HCT116 (cell line): Measurements from ENCODE around the gene PCDH9. TPM values are rescaled to one million over a fixed set of nuclear protein-coding genes. Genes with fewer than 3 reads are reported as not detected.

Experiments
- ATAC-seq: fragments of 200-7000 bp; cut with Tn5 transposase; 2 replicates; pipeline ENCODE4 v1.9.1; 2020; ENCODE audit warnings: mild to moderate bottlenecking, moderate library complexity
- BruUV-seq: library from RNA; stranded (reverse); fragments of 400-500 nt; replicated peaks from 2 replicates; lab custom pipeline; 2021; lab: Mats Ljungman, UMichigan
- CTCF ChIA-PET: fragments of 300-600 bp; sonication (Branson Sonifier 250); formaldehyde crosslinking; loops from one replicate; lab custom pipeline; 2021; ENCODE audit warnings: antibody characterized with exemption; lab: Charles Lee
- POLR2A ChIA-PET: fragments of 300-600, 350-600 bp; sonication (Branson Sonifier 250); formaldehyde crosslinking; loops from one replicate; lab custom pipeline; 2021; ENCODE audit warnings: antibody characterized with exemption; lab: Charles Lee
- RAD21 ChIA-PET, 2 experiments: fragments of 300-600 bp; sonication (Branson Sonifier 250); formaldehyde crosslinking; loops; one replicate each; lab custom pipeline; 2023; ENCODE audit warnings: low total read pairs in 2 of 2; ENCODE audit not compliant: uncharacterized antibody in 2 of 2, unreplicated experiment in 2 of 2, low non-redundant PET in 1 of 2; lab: Charles Lee
- DNase-seq: peaks from one replicate; pipeline ENCODE4 v3.0.0-alpha.2; 2010; ENCODE audit warnings: low read depth, low spot score
- H2AFZ ChIP-seq: fragments of 200-600 bp; shearing (Covaris generic), sonication (generic); 2 replicates; pipeline ENCODE4 v1.6.1; 2017; ENCODE audit warnings: low read depth, mixed run types, mixed read lengths, antibody characterized with exemption, low read length; ENCODE audit not compliant: poor library complexity, severe bottlenecking
- H3K27ac ChIP-seq: 2 replicates; pipeline ENCODE4 v1.5.1; 2012; ENCODE audit warnings: low read depth, low read length
- H3K27me3 ChIP-seq: fragments of 200-600 bp; sonication (generic); 2 replicates; pipeline ENCODE4 v1.6.1; 2016; ENCODE audit warnings: mixed run types, low read length, mixed read lengths; ENCODE audit not compliant: insufficient read depth
- H3K36me3 ChIP-seq, 2 experiments: fragments of 200-500 bp in 1 of 2; fragments of 200-600 bp in 1 of 2; sonication (Bioruptor generic) in 1 of 2; sonication (generic) in 1 of 2; 2 replicates each; pipeline versions ENCODE4 v1.5.1 to v1.6.1; 2014 to 2016; ENCODE audit warnings: low read length in 2 of 2, inconsistent platforms in 1 of 2, mixed read lengths in 1 of 2, mixed run types in 1 of 2; ENCODE audit not compliant: insufficient read depth in 2 of 2, control insufficient read depth in 1 of 2
- H3K4me1 ChIP-seq, 2 experiments: fragments of 200-600 bp in 1 of 2; sonication (generic) in 1 of 2; 2 replicates each; pipeline versions ENCODE4 v1.5.1 to v1.6.1; 2012 to 2017; ENCODE audit warnings: low read length in 2 of 2, inconsistent platforms in 1 of 2, mild to moderate bottlenecking in 1 of 2, mixed read lengths in 1 of 2, mixed run types in 1 of 2, moderate library complexity in 1 of 2; ENCODE audit not compliant: insufficient read depth in 2 of 2, control insufficient read depth in 1 of 2
- H3K4me2 ChIP-seq: fragments of 200-600 bp; sonication (generic); 2 replicates; pipeline ENCODE4 v1.6.1; 2017; ENCODE audit warnings: mixed run types, low read length, mixed read lengths
- H3K4me3 ChIP-seq, 2 experiments: fragments of 200-600 bp in 1 of 2; sonication (generic) in 1 of 2; replicated peaks in 1 of 2; 2 replicates each; pipeline ENCODE4 v1.5.1; 2011 to 2016; ENCODE audit warnings: low read length in 2 of 2, control low read depth in 1 of 2, low read depth in 1 of 2, mild to moderate bottlenecking in 1 of 2, mixed read lengths in 1 of 2, mixed run types in 1 of 2
- H3K79me2 ChIP-seq: fragments of 200-600 bp; sonication (generic); 2 replicates; pipeline ENCODE4 v1.6.1; 2017; ENCODE audit warnings: mild to moderate bottlenecking, mixed run types, low read length, moderate library complexity, mixed read lengths; ENCODE audit not compliant: insufficient read depth
- H3K9ac ChIP-seq: fragments of 200-600 bp; sonication (generic); 2 replicates; pipeline ENCODE4 v1.6.1; 2016; ENCODE audit warnings: low read length, mixed read lengths
- H3K9me2 ChIP-seq: fragments of 200-600 bp; sonication (generic), shearing (Covaris generic); 2 replicates; pipeline ENCODE4 v1.6.1; 2017; ENCODE audit warnings: mixed run types, mild to moderate bottlenecking, moderate library complexity; ENCODE audit not compliant: insufficient read depth
- H3K9me3 ChIP-seq, 2 experiments: fragments of 200-500 bp in 1 of 2; fragments of 200-600 bp in 1 of 2; sonication (Bioruptor generic) in 1 of 2; sonication (generic) in 1 of 2; 2 replicates each; pipeline ENCODE4 v1.6.1; 2014 to 2017; ENCODE audit warnings: low read length in 2 of 2, mixed read lengths in 2 of 2, inconsistent platforms in 1 of 2, low read depth in 1 of 2, mild to moderate bottlenecking in 1 of 2, mixed run types in 1 of 2, moderate library complexity in 1 of 2; ENCODE audit not compliant: control insufficient read depth in 1 of 2, insufficient read depth in 1 of 2
- H4K20me1 ChIP-seq: fragments of 200-600 bp; sonication (generic), shearing (Covaris generic); 2 replicates; pipeline ENCODE4 v1.6.1; 2017; ENCODE audit warnings: mixed run types, mild to moderate bottlenecking, moderate library complexity; ENCODE audit not compliant: insufficient read depth
- ATF3 ChIP-seq: IDR thresholded peaks from 2 replicates; pipeline ENCODE4 v1.6.1; 2012
- CTCF ChIP-seq, 3 experiments: fragments of 200-600 bp in 1 of 3; sonication (generic) in 1 of 3; IDR thresholded peaks in 2 of 3; conservative IDR thresholded peaks in 1 of 3; 2 replicates each; pipeline ENCODE4 v1.5.1; 2012 to 2017; ENCODE audit warnings: low read depth in 2 of 3, low read length in 2 of 3, antibody characterized with exemption in 1 of 3, borderline replicate concordance in 1 of 3, control low read depth in 1 of 3, mild to moderate bottlenecking in 1 of 3, mixed read lengths in 1 of 3, mixed run types in 1 of 3, moderate library complexity in 1 of 3; ENCODE audit not compliant: insufficient read depth in 1 of 3
- ELF1 ChIP-seq: IDR thresholded peaks from 2 replicates; pipeline ENCODE4 v1.6.1; 2012; ENCODE audit warnings: low read depth, borderline replicate concordance
- EZH2 ChIP-seq: fragments of 200-600 bp; sonication (generic); IDR thresholded peaks from 2 replicates; pipeline ENCODE4 v1.6.1; 2017; ENCODE audit warnings: antibody characterized with exemption, mixed run types
- EZH2phosphoT487 ChIP-seq: fragments of 200-600 bp; IDR thresholded peaks from 2 replicates; pipeline ENCODE4 v1.6.1; 2018; ENCODE audit warnings: antibody characterized with exemption, borderline replicate concordance
- FOSL1 ChIP-seq: IDR thresholded peaks from 2 replicates; pipeline ENCODE4 v1.6.1; 2012; ENCODE audit warnings: low read depth
- POLR2A ChIP-seq: IDR thresholded peaks from 2 replicates; pipeline ENCODE4 v1.7.0; 2011; ENCODE audit warnings: borderline replicate concordance; ENCODE audit not compliant: insufficient read depth, insufficient read length; ENCODE audit errors: extremely low read depth
- SP1 ChIP-seq: IDR thresholded peaks from 2 replicates; pipeline ENCODE4 v1.6.1; 2012; ENCODE audit warnings: low read depth
- TCF7L2 ChIP-seq: IDR thresholded peaks from 2 replicates; pipeline ENCODE4 v1.7.0; 2011; ENCODE audit warnings: borderline replicate concordance, inconsistent platforms; ENCODE audit not compliant: insufficient read depth, insufficient read length; ENCODE audit errors: extremely low read depth
- YY1 ChIP-seq: IDR thresholded peaks from 2 replicates; pipeline ENCODE4 v1.6.1; 2011; ENCODE audit warnings: low read length, low read depth, moderate library complexity, mild to moderate bottlenecking; ENCODE audit not compliant: insufficient replicate concordance; ENCODE audit errors: extremely low read depth
- ZNF274 ChIP-seq: fragments of 200-500 bp; sonication (Bioruptor generic); IDR thresholded peaks from 2 replicates; pipeline ENCODE4 v1.6.1; 2014; ENCODE audit warnings: mild to moderate bottlenecking, low read depth, low read length, inconsistent platforms
- intact Hi-C: fragments of 100-400 bp; cut with micrococcal nuclease; formaldehyde crosslinking; loops from 2 replicates; pipeline ENCODE4 v1.10.0; 2022
- total RNA-seq: library from RNA; stranded (reverse); gene quantifications from one replicate; pipeline ENCODE4 v1.2.1, GENCODE V29; 2021; ENCODE audit not compliant: unreplicated experiment

Gene PCDH9
- total RNA-seq, 1 experiment from 2014 or later: 0.02 TPM

- ATAC-seq (no peak), DNase-seq (no peak)
- no peaks in the 10 kb centered on the region for H3K4me1 ChIP-seq
- H3K27me3 ChIP-seq: no peaks in the 10 kb centered on the region
- H4K20me1 ChIP-seq: no peaks in the 10 kb centered on the region
- TF ChIP-seq POLR2A (no peak), FOSL1 (no peak), TCF7L2 (no peak), SP1 (no peak), EZH2 (no peak), ELF1 (no peak), YY1 (no peak), CTCF (IDR thresholded peaks at IDR 0.05 in 2 of 3, conservative IDR thresholded peaks at IDR 0.05 in 1 of 3; ENCODE audit: borderline replicate concordance in 1 of 3, insufficient read depth in 1 of 3, low read depth in 2 of 3, low read length in 2 of 3) (no peak)
- no peaks in the 10 kb centered on the region for H3K9me2 ChIP-seq
- H3K4me2 ChIP-seq: no peak overlapping the region
- H3K9ac ChIP-seq: no peak overlapping the region
- H3K4me3 ChIP-seq: no peak overlapping the region
- no peaks in the 10 kb centered on the region for H3K36me3 ChIP-seq
- H3K79me2 ChIP-seq: no peaks in the 10 kb centered on the region
- ChIA-PET RAD21 (no interaction called here), CTCF (no interaction called here), POLR2A (no interaction called here)
- no peak overlapping the region for H3K27ac ChIP-seq
- intact Hi-C loops: no loop called here
- no TSS peak for BruUV-seq
- H2AFZ ChIP-seq: no peak overlapping the region
- H3K9me3 ChIP-seq: no peaks in the 10 kb centered on the region
Observed at GRCh38 chr13:66369666-66370065, 860.5 kb downstream of the PCDH9 start.

GRCh38 chr13:66367356-66367755 is 862.8 kb downstream of the PCDH9 start:
- Histone ChIP-seq H3K36me3 (no peaks in the 10 kb centered on the region), H4K20me1 (no peaks in the 10 kb centered on the region), H3K79me2 (no peaks in the 10 kb centered on the region), H3K4me3 (no peak overlapping the region)
- intact Hi-C loops: no loop called here
- TF ChIP-seq ATF3: no peak
- no peak for TF ChIP-seq FOSL1
- no peak for TF ChIP-seq ZNF274
- TF ChIP-seq EZH2phosphoT487: no peak
- TF ChIP-seq, all 23 proteins: peak for 0
- ChIA-PET CTCF (no interaction called here), POLR2A (no interaction called here), RAD21 (no interaction called here)
- Histone ChIP-seq H3K9ac (no peak overlapping the region), H3K9me2 (no peaks in the 10 kb centered on the region), H3K9me3 (no peaks in the 10 kb centered on the region), H3K27me3 (no peaks in the 10 kb centered on the region), H2AFZ (no peak overlapping the region), H3K4me2 (no peak overlapping the region), H3K27ac (no peak overlapping the region), H3K4me1 (no peaks in the 10 kb centered on the region)
- DNase-seq: no peak
- no peak for ATAC-seq
- BruUV-seq: no TSS peak
